SK-N-SH (cell line): ENCODE data around the gene PHKG2. TPM values are rescaled to one million over a fixed set of nuclear protein-coding genes. Genes with fewer than 3 reads are reported as not detected.

Experiments
- CTCF ChIA-PET: fragments of 300-600, 350-600 bp; formaldehyde crosslinking; extraction: SDS; loops from one replicate; lab custom pipeline; 2021; lab: Yijun Ruan, JAX
- POLR2A ChIA-PET: fragments of 350-600 bp; sonication (Branson Sonifier 250); formaldehyde crosslinking; extraction: SDS; loops from one replicate; lab custom pipeline; 2020; ENCODE audit warnings: antibody characterized with exemption, inconsistent platforms; lab: Yijun Ruan, JAX
- DNase-seq: peaks from one replicate; pipeline ENCODE4 v3.0.0; 2012
- H2AFZ ChIP-seq: fragments of 200-600 bp; sonication (generic); 2 replicates; pipeline ENCODE4 v1.8.1; 2016; ENCODE audit warnings: antibody characterized with exemption, mild to moderate bottlenecking, low read depth
- H3F3A ChIP-seq: fragments of 200-600 bp; sonication (generic); replicated peaks from 2 replicates; pipeline ENCODE3; 2016; ENCODE audit warnings: antibody characterized with exemption, mild to moderate bottlenecking; ENCODE audit not compliant: insufficient read depth
- H3K27ac ChIP-seq, 2 experiments: fragments of 200-500 bp in 1 of 2; fragments of 200-600 bp in 1 of 2; sonication (Bioruptor generic) in 1 of 2; sonication (generic), shearing (Covaris generic) in 1 of 2; 2 replicates each; pipeline versions ENCODE4 v1.5.1 to v1.6.1; 2014 to 2016; ENCODE audit warnings: low read depth in 2 of 2, inconsistent platforms in 1 of 2, low read length in 1 of 2, mild to moderate bottlenecking in 1 of 2, mixed read lengths in 1 of 2
- H3K27me3 ChIP-seq: fragments of 200-600 bp; sonication (generic), shearing (Covaris generic); 2 replicates; pipeline ENCODE4 v1.6.1; 2016; ENCODE audit warnings: mixed run types; ENCODE audit not compliant: insufficient read depth
- H3K36me3 ChIP-seq, 2 experiments: fragments of 200-500 bp in 1 of 2; fragments of 200-600 bp in 1 of 2; sonication (Bioruptor generic) in 1 of 2; sonication (generic) in 1 of 2; replicated peaks in 1 of 2; 2 replicates each; pipeline versions ENCODE3 to v1.5.1; 2014 to 2016; ENCODE audit warnings: low read length in 1 of 2, mild to moderate bottlenecking in 1 of 2; ENCODE audit not compliant: insufficient read depth in 2 of 2, control insufficient read depth in 1 of 2
- H3K4me1 ChIP-seq, 2 experiments: fragments of 200-500 bp in 1 of 2; fragments of 200-600 bp in 1 of 2; sonication (Bioruptor generic) in 1 of 2; sonication (generic), shearing (Covaris generic) in 1 of 2; 2 replicates each; pipeline versions ENCODE4 v1.5.1 to v1.6.1; 2014 to 2016; ENCODE audit warnings: low read depth in 1 of 2, low read length in 1 of 2, mixed run types in 1 of 2; ENCODE audit not compliant: insufficient read depth in 2 of 2, control insufficient read depth in 1 of 2
- H3K4me2 ChIP-seq: fragments of 200-600 bp; sonication (generic), shearing (Covaris generic); 2 replicates; pipeline ENCODE4 v1.6.1; 2017; ENCODE audit warnings: mixed run types
- H3K4me3 ChIP-seq, 2 experiments: fragments of 200-500 bp in 1 of 2; fragments of 200-600 bp in 1 of 2; sonication (Bioruptor generic) in 1 of 2; sonication (generic), shearing (Covaris generic) in 1 of 2; 2 replicates each; pipeline versions ENCODE4 v1.5.1 to v1.8.1; 2014 to 2016; ENCODE audit warnings: low read depth in 2 of 2, inconsistent platforms in 1 of 2, low read length in 1 of 2, mild to moderate bottlenecking in 1 of 2, mixed read lengths in 1 of 2, moderate library complexity in 1 of 2
- H3K79me2 ChIP-seq: fragments of 200-600 bp; sonication (generic); 2 replicates; pipeline ENCODE4 v1.8.1; 2017; ENCODE audit warnings: mild to moderate bottlenecking; ENCODE audit not compliant: insufficient read depth
- H3K9ac ChIP-seq: fragments of 200-600 bp; sonication (generic); 2 replicates; pipeline ENCODE4 v1.6.1; 2017; ENCODE audit warnings: mixed run types
- H3K9me2 ChIP-seq: fragments of 200-600 bp; sonication (generic); 2 replicates; pipeline ENCODE4 v1.6.1; 2017; ENCODE audit warnings: mixed run types
- H3K9me3 ChIP-seq: fragments of 200-600 bp; sonication (generic); 2 replicates; pipeline ENCODE4 v1.6.1; 2017; ENCODE audit warnings: mixed run types, mild to moderate bottlenecking, moderate library complexity
- H4K20me1 ChIP-seq: fragments of 200-600 bp; sonication (generic); 2 replicates; pipeline ENCODE4 v1.6.1; 2017; ENCODE audit warnings: mild to moderate bottlenecking, mixed run types; ENCODE audit not compliant: insufficient read depth
- GATA2 ChIP-seq: sonication (generic); formaldehyde crosslinking; IDR thresholded peaks from 2 replicates; pipeline ENCODE4 v1.5.0; 2020; ENCODE audit warnings: mild to moderate bottlenecking, missing genetic modification reagents
- RCOR1 ChIP-seq: fragments of 150-350 bp; IDR thresholded peaks from 2 replicates; pipeline ENCODE4 v1.6.1; 2017; ENCODE audit warnings: antibody characterized with exemption, low read length
- RXRA ChIP-seq: IDR thresholded peaks from 2 replicates; pipeline ENCODE4 v1.4.0; 2012; ENCODE audit warnings: low read depth, mild to moderate bottlenecking, borderline replicate concordance
- SIN3A ChIP-seq: IDR thresholded peaks from 2 replicates; pipeline ENCODE4 v1.6.1; 2012; ENCODE audit warnings: low read depth, mild to moderate bottlenecking, low read length, moderate library complexity, borderline replicate concordance
- TEAD4 ChIP-seq: IDR thresholded peaks from 2 replicates; pipeline ENCODE4 v1.4.0; 2012; ENCODE audit warnings: mild to moderate bottlenecking, borderline replicate concordance; ENCODE audit not compliant: insufficient read depth
- ZBTB33 ChIP-seq: IDR thresholded peaks from 2 replicates; pipeline ENCODE4 v1.4.0; 2012; ENCODE audit warnings: low read depth, borderline replicate concordance
- WGBS: methylation state at CpG from one replicate; pipeline ENCODE4 v1.1.6; 2017; ENCODE audit warnings: low lambda C conversion rate; 5-methylcytosine and 5-hydroxymethylcytosine counted together
- polyA plus RNA-seq, 3 experiments: library from polyadenylated mRNA; depleted of rRNA; stranded (reverse); fragments of >200 nt; gene quantifications; 2 replicates each; pipeline ENCODE4 v1.2.3, GENCODE V29; 2012

Gene PHKG2
- polyA plus RNA-seq, 1 of the 3 experiments (the other 2 are of a cell fraction): 45.8 TPM

GRCh38 chr16:30780549-30780948 lies 32.3 kb downstream of the PHKG2 start:
- CTCF ChIA-PET: interaction anchor here (0.5 kb wide), 1 partner anchor 34 kb away, joined by 3 read pairs; no protein-coding TSS in a partner anchor
- TF ChIP-seq GATA2: no peak
- no peaks in the 10 kb centered on the region for H3K9me3 ChIP-seq
- no peak overlapping the region for H3K27ac ChIP-seq
- no peaks in the 10 kb centered on the region for H4K20me1 ChIP-seq
- H3K9me2 ChIP-seq: no peaks in the 10 kb centered on the region
- no peak overlapping the region for H2AFZ ChIP-seq
- H3K36me3 ChIP-seq: peaks cover 8 to 52% of the 10 kb centered on the region in 2 experiments
- 96% methylated on average over 3 of the region's 4 CpGs for WGBS
- no peak overlapping the region for H3K4me3 ChIP-seq
- H3K9ac ChIP-seq: no peak overlapping the region
- H3K4me1 ChIP-seq: peaks cover 8 to 27% of the 10 kb centered on the region in 2 experiments; a peak in 2 of 4 replicates
- no peaks in the 10 kb centered on the region for H3K27me3 ChIP-seq
- peaks cover 25% of the 10 kb centered on the region for H3F3A ChIP-seq
- peaks cover 34% of the 10 kb centered on the region for H3K79me2 ChIP-seq
- DNase-seq: no peak
- no peak overlapping the region for H3K4me2 ChIP-seq
- POLR2A ChIA-PET: interaction anchor here (0.6 kb wide), 1 partner anchor 80 kb away, joined by 3 read pairs; no protein-coding TSS in a partner anchor

GRCh38 chr16:30782486-30783279 lies 34.5 kb downstream of the PHKG2 start:
- Histone ChIP-seq H3K27ac (no peak overlapping the region), H3F3A (peaks cover 15% of the 10 kb centered on the region), H3K4me1 (peaks cover 2 to 18% of the 10 kb centered on the region in 2 experiments; a peak in 2 of 4 replicates), H3K36me3 (peaks cover 8 to 52% of the 10 kb centered on the region in 2 experiments), H2AFZ (no peak overlapping the region), H3K4me3 (no peak overlapping the region), H3K9ac (no peak overlapping the region), H3K9me2 (no peaks in the 10 kb centered on the region), H3K27me3 (no peaks in the 10 kb centered on the region), H3K4me2 (no peak overlapping the region), H3K9me3 (no peaks in the 10 kb centered on the region), H4K20me1 (no peaks in the 10 kb centered on the region), H3K79me2 (peaks cover 42% of the 10 kb centered on the region)
- no peak for DNase-seq
- CTCF ChIA-PET: interaction anchor here (1.0 kb wide), 1 partner anchor 18 kb away, joined by 3 read pairs; no protein-coding TSS in a partner anchor
- TF ChIP-seq RXRA (no peak), RCOR1 (no peak), GATA2 (no peak), SIN3A (no peak), TEAD4 (no peak), ZBTB33 (no peak)
- 97% methylated on average over 41 of the region's 63 CpGs for WGBS
- POLR2A ChIA-PET: interaction anchor here (1.0 to 2.0 kb wide), 2 partner anchors 10 to 23 kb away, joined by 4 to 10 read pairs; no protein-coding TSS in a partner anchor
